Liver (tissue), 3 donors: Measurements from ENCODE around the gene ZNF423.

Experiments
- CTCF ChIP-seq: fragments of 150-350 bp; IDR thresholded peaks from 2 replicates; pipeline ENCODE4 v1.5.1; 2017; ENCODE audit warnings: improper control_type of control experiment, low read depth, low read length; ENCODE audit not compliant: missing input control
- EGR1 ChIP-seq, 2 donors: IDR thresholded peaks; 2 replicates each; pipeline ENCODE4 v1.6.1; 2016 to 2018; ENCODE audit warnings: antibody characterized with exemption in 2 of 2, low read depth in 2 of 2
- FOXA1 ChIP-seq: IDR thresholded peaks from 2 replicates; pipeline ENCODE4 v1.6.1; 2016; ENCODE audit warnings: antibody characterized with exemption
- GABPA ChIP-seq, 2 donors: IDR thresholded peaks in 1 of 2; conservative IDR thresholded peaks in 1 of 2; 2 replicates each; pipeline ENCODE4 v1.6.1; 2016; ENCODE audit warnings: antibody characterized with exemption in 2 of 2, mild to moderate bottlenecking in 1 of 2, moderate library complexity in 1 of 2
- JUND ChIP-seq, 2 donors: IDR thresholded peaks; 2 replicates each; pipeline ENCODE4 v1.6.1; 2016; ENCODE audit warnings: antibody characterized with exemption in 2 of 2
- RAD21 ChIP-seq, 2 donors: IDR thresholded peaks; 2 replicates each; pipeline ENCODE4 v1.6.1; 2016; ENCODE audit warnings: antibody characterized with exemption in 2 of 2, mild to moderate bottlenecking in 2 of 2
- RXRA ChIP-seq, 2 donors: IDR thresholded peaks; 2 replicates each; pipeline ENCODE4 v1.6.1; 2017 to 2018; ENCODE audit warnings: antibody characterized with exemption in 2 of 2, mild to moderate bottlenecking in 1 of 2
- SP1 ChIP-seq: IDR thresholded peaks from 2 replicates; pipeline ENCODE4 v1.6.1; 2018; ENCODE audit warnings: antibody characterized with exemption, mild to moderate bottlenecking
- TAF1 ChIP-seq: conservative IDR thresholded peaks from 2 replicates; pipeline ENCODE4 v1.6.1; 2016; ENCODE audit warnings: antibody characterized with exemption, mild to moderate bottlenecking
- TF ChIP-seq, protein P1 (sequence below): IDR thresholded peaks from 2 replicates; pipeline ENCODE4 v1.6.1; 2016; ENCODE audit warnings: antibody characterized with exemption
- TF ChIP-seq, protein P2 (sequence below): IDR thresholded peaks from 2 replicates; pipeline ENCODE4 v1.6.1; 2016; ENCODE audit warnings: antibody characterized with exemption, mild to moderate bottlenecking
- TF ChIP-seq, protein P3 (sequence below): IDR thresholded peaks from 2 replicates; pipeline ENCODE4 v1.6.1; 2016; ENCODE audit warnings: antibody characterized with exemption
- donor health status: healthy.
- donor health status: healthy.

- TF ChIP-seq TAF1, result no peak
- TF ChIP-seq, protein P1, sequence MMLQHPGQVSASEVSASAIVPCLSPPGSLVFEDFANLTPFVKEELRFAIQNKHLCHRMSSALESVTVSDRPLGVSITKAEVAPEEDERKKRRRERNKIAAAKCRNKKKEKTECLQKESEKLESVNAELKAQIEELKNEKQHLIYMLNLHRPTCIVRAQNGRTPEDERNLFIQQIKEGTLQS, result no peak
- TF ChIP-seq RXRA (IDR thresholded peaks at IDR 0.05), result no peak
- peak; percentile 22 for TF ChIP-seq CTCF
- no peak for TF ChIP-seq GABPA (IDR thresholded peaks at IDR 0.05 in 1 of 2, conservative IDR thresholded peaks at IDR 0.05 in 1 of 2)
- TF ChIP-seq, protein P2, sequence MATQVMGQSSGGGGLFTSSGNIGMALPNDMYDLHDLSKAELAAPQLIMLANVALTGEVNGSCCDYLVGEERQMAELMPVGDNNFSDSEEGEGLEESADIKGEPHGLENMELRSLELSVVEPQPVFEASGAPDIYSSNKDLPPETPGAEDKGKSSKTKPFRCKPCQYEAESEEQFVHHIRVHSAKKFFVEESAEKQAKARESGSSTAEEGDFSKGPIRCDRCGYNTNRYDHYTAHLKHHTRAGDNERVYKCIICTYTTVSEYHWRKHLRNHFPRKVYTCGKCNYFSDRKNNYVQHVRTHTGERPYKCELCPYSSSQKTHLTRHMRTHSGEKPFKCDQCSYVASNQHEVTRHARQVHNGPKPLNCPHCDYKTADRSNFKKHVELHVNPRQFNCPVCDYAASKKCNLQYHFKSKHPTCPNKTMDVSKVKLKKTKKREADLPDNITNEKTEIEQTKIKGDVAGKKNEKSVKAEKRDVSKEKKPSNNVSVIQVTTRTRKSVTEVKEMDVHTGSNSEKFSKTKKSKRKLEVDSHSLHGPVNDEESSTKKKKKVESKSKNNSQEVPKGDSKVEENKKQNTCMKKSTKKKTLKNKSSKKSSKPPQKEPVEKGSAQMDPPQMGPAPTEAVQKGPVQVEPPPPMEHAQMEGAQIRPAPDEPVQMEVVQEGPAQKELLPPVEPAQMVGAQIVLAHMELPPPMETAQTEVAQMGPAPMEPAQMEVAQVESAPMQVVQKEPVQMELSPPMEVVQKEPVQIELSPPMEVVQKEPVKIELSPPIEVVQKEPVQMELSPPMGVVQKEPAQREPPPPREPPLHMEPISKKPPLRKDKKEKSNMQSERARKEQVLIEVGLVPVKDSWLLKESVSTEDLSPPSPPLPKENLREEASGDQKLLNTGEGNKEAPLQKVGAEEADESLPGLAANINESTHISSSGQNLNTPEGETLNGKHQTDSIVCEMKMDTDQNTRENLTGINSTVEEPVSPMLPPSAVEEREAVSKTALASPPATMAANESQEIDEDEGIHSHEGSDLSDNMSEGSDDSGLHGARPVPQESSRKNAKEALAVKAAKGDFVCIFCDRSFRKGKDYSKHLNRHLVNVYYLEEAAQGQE, result peak; percentile 91
- peak; percentile 34 to 41 for TF ChIP-seq RAD21 (IDR thresholded peaks at IDR 0.05)
- TF ChIP-seq JUND (IDR thresholded peaks at IDR 0.05), result no peak
- TF ChIP-seq, protein P3, sequence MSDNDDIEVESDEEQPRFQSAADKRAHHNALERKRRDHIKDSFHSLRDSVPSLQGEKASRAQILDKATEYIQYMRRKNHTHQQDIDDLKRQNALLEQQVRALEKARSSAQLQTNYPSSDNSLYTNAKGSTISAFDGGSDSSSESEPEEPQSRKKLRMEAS, result no peak
- no peak for TF ChIP-seq EGR1 (IDR thresholded peaks at IDR 0.05; ENCODE audit: low read depth in 2 of 2)
- no peak for TF ChIP-seq FOXA1
- no peak for TF ChIP-seq SP1
Observed at GRCh38 chr16:49856672-49857330, 889 bp upstream of the ZNF423 start.
